DLD1 (cell line): ENCODE measurements around the gene PGAP6.
"Not testable (repeated sequence)": the region's sequence is repeated elsewhere in the genome, so short reads cannot be mapped to it uniquely, and the experiment has no call there.

Source experiments
- in situ Hi-C: cut with HindIII; loops from 2 replicates; pipeline ENCODE4 v1.10.0; 2017; ENCODE audit warnings: low sequenced_read_pairs

Gene PGAP6

DNA sequence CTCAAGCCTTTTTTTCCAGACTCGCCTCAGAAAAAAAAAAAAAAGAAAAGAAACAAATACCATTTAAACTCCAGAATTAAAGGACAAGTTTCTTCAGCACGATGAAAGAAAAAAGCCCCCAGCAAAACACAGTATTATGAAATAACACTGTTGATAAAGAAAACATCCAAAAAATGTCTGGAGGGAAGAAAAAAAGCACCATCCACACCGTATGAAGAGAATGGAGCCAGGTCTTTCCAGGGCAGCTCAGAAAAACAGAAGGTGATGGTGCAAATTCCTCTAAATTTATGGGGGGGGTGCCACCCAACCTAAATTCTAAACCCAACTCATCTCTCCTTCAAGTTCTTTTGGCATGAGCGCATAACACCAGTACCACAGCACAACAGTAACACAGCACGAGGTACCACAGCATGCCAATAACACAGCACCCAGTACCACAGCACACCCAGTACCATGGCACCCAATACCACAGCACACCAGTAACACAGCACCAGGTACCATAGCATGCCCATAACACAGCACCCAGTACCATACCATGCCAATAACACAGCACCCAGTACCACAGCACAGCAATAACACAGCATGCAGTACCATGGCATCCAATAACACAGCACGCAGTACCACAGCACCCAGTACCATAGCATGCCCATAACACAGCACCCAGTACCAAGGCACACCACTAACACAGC, 48.2 kb downstream of the PGAP6 start:
- in situ Hi-C loops: no loop called here

DNA sequence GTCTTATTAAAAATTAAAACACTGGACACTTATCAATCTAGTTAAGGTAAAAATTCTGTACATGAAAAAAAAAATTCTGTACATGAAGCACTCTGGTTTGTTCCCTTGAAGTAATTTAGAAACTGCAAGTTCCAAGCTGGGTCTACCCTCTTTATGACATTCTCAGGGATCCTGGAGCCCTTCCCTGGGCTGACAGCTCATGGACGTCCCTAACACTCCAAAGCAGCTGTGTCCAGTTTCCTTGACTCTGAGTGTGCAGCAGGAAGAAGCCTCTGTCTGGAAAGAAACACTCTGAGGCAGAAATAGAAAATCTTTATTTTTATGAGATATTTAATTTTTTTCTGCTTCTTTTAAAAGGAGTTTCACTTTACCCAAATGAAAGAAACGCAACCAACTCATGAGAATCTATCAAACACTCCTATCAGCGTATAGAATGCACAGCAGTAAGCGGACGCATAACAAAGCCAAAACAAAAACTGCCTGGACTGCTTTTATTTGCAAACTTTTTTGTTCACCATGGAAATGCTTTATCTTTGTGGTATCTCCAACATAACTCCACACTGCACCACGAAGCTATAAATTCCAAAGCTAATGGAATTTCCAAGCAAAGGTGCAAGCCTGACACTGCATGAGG, 50.5 kb downstream of the PGAP6 start:
- in situ Hi-C loops: not testable (repeated sequence)

DNA sequence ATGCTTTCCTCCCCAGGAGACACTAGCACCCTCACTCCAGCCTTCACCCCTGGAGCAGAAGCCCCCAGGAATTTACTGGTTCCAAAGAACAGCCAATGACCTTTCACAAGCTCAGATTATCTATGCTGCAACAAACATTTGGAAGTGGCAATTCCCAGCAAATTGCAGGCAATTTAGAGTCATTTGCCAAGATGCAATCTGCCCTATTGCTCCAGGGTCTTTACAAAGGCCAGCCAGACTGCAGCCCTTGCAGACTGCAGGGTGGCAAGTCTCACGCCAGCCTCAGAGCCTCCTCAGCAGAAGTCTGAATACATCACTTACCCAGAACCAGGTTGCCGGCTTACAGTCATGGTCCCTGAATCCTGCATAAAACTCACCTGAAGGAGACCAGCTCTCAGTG, 51.0 kb downstream of the PGAP6 start:
- in situ Hi-C loops: no loop called here

DNA sequence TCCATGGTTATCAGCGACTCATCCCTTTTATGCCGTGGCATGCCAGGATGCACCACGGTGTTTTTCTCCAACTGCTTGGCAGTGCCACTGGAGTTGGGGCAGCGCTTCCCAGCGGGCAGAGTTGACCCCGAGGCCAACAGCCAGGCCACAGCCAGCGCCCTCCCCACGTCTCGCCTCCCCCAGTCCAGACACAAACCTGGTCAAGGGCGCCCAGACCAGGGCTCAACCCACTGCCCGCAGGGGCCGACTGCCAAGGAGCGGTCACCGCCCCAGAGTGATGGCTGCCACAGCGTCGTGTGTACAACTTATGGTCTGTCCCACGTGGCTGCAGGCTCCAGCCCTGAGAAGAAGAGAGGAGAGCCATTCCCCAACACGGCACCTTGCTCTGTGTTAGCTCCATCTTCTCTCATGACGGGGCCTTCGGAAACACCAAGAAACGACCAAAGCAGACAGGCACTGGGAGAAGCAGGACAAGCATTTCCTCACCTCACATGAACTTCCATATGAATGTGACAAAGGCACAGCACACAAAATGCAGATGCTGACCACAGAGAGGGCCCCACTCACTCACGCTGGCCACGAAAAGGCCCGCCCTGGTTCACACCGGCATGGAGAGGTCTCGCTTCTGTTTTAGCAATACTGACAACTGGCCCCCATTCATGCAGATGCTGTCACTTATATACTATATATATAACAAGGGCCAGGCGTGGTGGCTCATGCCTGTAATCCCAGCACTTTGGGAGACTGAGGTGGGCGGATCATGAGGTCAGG, 56.2 kb downstream of the PGAP6 start:
- in situ Hi-C loops: no loop called here

DNA sequence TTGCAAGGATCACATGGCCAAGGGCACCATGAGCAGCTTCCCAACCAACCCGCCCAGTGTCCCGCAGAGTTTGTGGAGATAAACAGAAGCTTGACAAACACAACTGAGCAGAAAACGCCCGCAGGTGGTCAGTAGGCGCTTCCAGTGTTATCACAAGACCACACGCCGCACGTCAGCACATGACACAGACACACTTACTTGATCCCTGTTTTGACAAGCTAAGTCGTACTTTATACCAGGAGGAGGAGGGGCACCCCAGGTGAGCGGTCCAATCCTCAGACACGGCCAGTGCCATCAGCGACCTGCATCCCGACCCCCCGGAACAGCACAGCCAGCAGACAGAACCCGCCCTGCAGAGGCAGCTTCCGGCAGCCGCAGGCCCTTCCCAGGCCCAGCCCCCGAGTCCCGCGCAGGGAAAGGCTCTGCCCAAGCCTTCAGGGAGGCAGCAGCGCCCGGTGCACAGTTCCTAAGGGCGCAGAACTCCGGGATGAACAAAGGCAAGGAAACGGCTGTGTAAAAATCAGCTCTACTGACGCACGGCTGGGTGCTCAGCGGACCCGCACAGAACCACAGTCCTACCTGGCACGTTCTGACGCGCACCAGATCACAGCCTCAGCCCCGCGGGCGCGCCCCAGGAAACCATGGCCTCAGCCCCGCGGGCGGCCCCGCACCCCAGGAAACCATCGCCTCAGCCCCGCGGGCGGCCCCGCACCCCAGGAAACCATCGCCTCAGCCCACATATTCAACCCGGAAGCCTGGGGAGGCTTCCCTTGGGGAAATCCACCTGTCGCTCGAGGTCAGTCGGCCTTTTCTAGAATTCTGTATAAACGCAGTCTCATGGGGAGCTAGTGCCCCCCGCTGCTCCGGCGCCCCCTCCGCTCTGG, 57.1 kb downstream of the PGAP6 start:
- in situ Hi-C loops: no loop called here

DNA sequence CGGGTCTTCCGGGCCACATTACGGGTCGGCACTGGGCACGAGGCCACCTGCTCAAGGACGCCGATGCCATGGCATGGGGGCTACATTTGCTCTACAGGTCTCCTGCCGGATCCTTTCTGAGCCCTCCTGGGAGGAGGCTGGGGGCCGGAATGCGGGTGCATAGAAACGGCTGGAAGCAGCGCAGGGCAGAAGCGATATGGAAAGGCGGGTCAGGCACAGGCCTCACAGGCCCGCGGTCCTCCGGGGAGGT, 57.7 kb downstream of the PGAP6 start:
- in situ Hi-C loops: no loop called here

DNA sequence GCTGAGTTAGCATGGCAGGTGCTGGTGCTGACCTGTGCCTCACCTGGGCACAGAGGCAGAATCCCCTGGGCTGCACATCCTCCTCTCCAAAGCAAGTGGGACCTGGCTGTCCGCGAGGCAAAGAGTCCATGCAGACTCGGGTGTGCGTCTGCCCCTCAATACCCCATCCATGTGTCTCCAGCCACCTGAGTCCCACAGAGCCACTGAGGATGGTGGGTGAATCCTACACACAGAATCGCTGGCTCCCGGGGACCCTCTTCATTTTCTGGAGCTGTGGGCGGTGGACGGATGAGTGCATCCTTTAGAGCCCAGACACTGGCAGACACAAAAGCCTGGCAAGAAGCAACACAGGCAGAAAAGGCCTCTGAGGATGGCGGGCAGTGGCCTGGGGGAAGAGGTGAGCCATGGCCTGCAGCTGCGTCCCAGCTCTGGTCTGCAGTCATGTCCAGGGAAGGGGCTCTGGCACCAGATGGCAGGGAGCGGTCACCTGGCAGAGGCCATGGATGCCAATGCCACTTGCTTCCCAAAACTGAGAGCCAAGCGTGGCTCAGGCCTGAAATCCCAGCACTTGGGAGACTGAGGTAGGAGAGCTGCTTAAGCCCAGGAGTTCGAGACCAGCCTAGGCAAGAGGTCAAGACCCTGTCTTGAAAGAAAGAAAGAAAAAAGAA, 59.2 kb downstream of the PGAP6 start:
- in situ Hi-C loops: no loop called here

DNA sequence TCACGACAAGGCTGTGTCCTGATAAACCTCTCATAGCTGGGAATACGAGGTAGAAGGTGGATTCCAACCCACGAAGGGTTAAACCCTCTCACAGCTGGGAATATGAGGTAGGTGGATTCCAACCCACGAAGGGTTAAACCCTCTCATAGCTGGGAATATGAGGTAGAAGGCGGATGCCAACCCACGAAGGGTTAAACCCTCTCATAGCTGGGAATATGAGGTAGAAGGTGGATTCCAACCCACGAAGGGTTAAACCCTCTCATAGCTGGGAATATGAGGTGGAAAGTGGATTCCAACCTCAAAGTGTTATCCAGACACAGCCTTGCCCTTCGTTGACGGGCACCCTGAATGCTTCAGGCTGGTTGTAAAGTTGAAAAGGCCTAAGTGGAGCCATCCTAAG, 60.2 kb downstream of the PGAP6 start:
- in situ Hi-C loops: no loop called here
